Measurements from ENCODE around the gene GSX1.
"Not testable (repeated sequence)": the region's sequence is repeated elsewhere in the genome, so short reads cannot be mapped to it uniquely, and the experiment has no call there.

The GSX1 gene

GRCh38 chr13:27808851-27809550 lies 16.7 kb downstream of the GSX1 start:
- DNase-seq (ENCODE audit: low read depth): peak; percentile 80
- TF ChIP-seq, protein P1, sequence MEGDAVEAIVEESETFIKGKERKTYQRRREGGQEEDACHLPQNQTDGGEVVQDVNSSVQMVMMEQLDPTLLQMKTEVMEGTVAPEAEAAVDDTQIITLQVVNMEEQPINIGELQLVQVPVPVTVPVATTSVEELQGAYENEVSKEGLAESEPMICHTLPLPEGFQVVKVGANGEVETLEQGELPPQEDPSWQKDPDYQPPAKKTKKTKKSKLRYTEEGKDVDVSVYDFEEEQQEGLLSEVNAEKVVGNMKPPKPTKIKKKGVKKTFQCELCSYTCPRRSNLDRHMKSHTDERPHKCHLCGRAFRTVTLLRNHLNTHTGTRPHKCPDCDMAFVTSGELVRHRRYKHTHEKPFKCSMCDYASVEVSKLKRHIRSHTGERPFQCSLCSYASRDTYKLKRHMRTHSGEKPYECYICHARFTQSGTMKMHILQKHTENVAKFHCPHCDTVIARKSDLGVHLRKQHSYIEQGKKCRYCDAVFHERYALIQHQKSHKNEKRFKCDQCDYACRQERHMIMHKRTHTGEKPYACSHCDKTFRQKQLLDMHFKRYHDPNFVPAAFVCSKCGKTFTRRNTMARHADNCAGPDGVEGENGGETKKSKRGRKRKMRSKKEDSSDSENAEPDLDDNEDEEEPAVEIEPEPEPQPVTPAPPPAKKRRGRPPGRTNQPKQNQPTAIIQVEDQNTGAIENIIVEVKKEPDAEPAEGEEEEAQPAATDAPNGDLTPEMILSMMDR (IDR thresholded peaks at IDR 0.05; ENCODE audit: insufficient read depth, low read depth, low read length, missing control alignments): no peak
- H3K4me3 ChIP-seq (ENCODE audit: low read length): no peak overlapping the region

DNA sequence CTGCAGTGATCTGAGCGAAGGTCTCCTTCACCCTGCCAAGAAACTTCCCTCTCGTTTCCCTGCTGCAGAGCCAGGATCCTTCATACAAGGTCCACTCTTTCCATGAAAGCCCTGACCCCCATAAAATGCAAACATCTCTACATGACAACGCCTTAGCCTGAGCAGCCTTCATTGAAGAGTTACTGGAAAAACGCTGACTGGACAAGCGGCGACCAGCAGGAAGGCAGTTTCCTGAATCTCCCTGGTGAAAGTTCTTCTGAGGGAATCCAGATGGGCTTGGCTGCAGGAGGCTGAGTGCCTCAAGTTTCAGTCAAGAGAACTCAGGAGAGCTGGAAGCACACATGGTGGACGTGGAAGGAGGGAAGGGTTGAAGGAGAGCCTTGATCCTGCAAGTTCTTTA lies 17.7 kb downstream of the GSX1 start:
- DNase-seq (ENCODE audit: low read depth): no peak
- TF ChIP-seq, protein P1 (IDR thresholded peaks at IDR 0.05; ENCODE audit: insufficient read depth, low read depth, low read length, missing control alignments): no peak
- no peak overlapping the region for H3K4me3 ChIP-seq (ENCODE audit: low read length)

DNA sequence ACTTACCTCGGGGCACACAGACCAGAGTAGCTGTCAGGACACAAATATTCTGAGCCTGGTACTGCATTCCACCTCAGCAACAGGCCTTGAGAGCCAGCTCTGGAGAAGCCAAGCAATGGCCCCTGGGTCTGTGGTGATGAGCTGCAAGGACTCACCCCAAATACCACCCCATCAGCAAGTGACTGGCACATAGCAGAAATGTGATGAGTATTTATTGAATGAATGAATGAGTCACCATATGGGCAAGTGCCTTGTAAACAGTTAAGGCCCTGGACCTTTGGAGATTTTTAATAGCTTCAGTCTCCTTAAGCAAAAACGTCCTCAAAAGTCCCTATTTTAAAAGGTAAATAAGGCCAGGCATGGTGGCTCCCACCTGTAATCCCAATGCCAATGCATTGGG lies 18.2 kb downstream of the GSX1 start:
- TF ChIP-seq, protein P1 (IDR thresholded peaks at IDR 0.05; ENCODE audit: insufficient read depth, low read depth, low read length, missing control alignments): no peak
- H3K4me3 ChIP-seq (ENCODE audit: low read length): no peak overlapping the region
- peak; percentile 27 for DNase-seq (ENCODE audit: low read depth)

DNA sequence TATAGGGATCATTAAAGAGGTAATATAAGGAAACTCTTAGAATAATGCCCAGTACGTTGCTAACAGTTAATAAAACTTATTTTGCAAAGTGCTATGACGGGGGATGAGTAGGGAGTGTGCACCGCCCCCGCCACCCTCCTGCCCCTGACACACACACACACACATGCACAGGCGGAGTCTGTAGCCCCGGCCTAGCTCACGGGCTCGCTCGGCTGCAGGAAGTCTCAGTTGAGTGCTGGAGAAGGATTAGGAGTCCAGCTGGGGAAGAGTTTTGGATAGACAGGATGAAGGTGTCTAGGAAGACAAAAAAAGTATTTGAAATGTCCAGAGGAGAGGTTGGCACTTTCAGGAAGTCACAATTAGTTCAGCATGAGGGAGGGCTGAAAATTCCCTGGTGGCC lies 21.5 kb downstream of the GSX1 start:
- no peak for DNase-seq (ENCODE audit: low read depth)
- TF ChIP-seq, protein P1 (IDR thresholded peaks at IDR 0.05; ENCODE audit: insufficient read depth, low read depth, low read length, missing control alignments): no peak
- no peak overlapping the region for H3K4me3 ChIP-seq (ENCODE audit: low read length)

DNA sequence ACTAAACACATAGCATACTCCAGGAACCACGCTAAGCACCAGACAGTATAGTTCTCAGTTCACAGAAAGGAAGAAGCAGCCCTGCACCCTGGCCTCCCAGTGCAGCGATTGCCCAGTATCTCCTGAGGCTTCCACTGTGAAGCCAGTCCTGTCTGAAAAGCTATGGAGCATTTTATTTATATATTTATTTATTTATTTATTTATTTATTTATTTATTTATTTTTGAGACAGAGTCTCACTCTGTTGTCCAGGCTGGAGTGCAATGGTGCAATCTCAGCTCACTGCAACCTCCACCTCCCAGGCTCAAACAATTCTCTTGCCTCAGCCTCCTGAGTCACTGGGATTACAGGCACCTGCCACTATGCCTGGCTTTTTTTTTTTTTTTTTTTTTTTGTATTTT lies 25.5 kb downstream of the GSX1 start:
- H3K4me3 ChIP-seq (ENCODE audit: low read length); DNase-seq (ENCODE audit: low read depth): not testable (repeated sequence)

GRCh38 chr13:27820524-27821482 lies 28.5 kb downstream of the GSX1 start:
- H3K4me3 ChIP-seq (ENCODE audit: low read length): no peak overlapping the region
- TF ChIP-seq, protein P1 (IDR thresholded peaks at IDR 0.05; ENCODE audit: insufficient read depth, low read depth, low read length, missing control alignments): no peak
- DNase-seq (ENCODE audit: low read depth): no peak

GRCh38 chr13:27821566-27821965 lies 29.3 kb downstream of the GSX1 start:
- TF ChIP-seq, protein P1 (IDR thresholded peaks at IDR 0.05; ENCODE audit: insufficient read depth, low read depth, low read length, missing control alignments): no peak
- no peak overlapping the region for H3K4me3 ChIP-seq (ENCODE audit: low read length)
- DNase-seq (ENCODE audit: low read depth): no peak
